ENCODE measurements around the gene TMEM219. TPM values are rescaled to one million over a fixed set of nuclear protein-coding genes. Genes with fewer than 3 reads are reported as not detected.

The TMEM219 gene
- total and polyA plus RNA-seq, 4 donors, result 56.4 to 210 (median 134) TPM

- H3K4me1 ChIP-seq (ENCODE audit: control insufficient read depth in 5 of 5, insufficient read depth in 5 of 5, low read length in 5 of 5), result peaks cover 0 to 7% (median 5%) of the 10 kb centered on the region in 5 donors
- H3K27ac ChIP-seq (ENCODE audit: low read depth in 1 of 2, low read length in 1 of 2), result no peak overlapping the region
- no peak overlapping the region for H3K4me3 ChIP-seq
- ATAC-seq (ENCODE audit: insufficient read depth, low FRiP score) (no peak), DNase-seq (no peak)
- no peaks in the 10 kb centered on the region for H3K9me3 ChIP-seq (ENCODE audit: control insufficient read depth in 4 of 4, insufficient read depth in 3 of 4, low read length in 3 of 4)
- no peaks in the 10 kb centered on the region for H3K27me3 ChIP-seq (ENCODE audit: control insufficient read depth in 3 of 3, insufficient read depth in 3 of 3, low read length in 2 of 3)
- no peak for TF ChIP-seq CTCF (IDR thresholded peaks at IDR 0.05; ENCODE audit: control extremely low read depth, extremely low read depth)
- H3K36me3 ChIP-seq (ENCODE audit: control insufficient read depth in 4 of 4, insufficient read depth in 4 of 4, low read length in 4 of 4), result peaks cover 0 to 21% (median 5%) of the 10 kb centered on the region in 4 donors
- H3K9ac ChIP-seq (ENCODE audit: insufficient read depth in 1 of 2, low read length in 2 of 2), result no peak overlapping the region
- 84 to 95% methylated on average over 3 of the region's 3 CpGs for WGBS, 2 donors
Measured at GRCh38 chr16:29921034-29921385, 40.9 kb upstream of the TMEM219 start.

GRCh38 chr16:29922326-29922725, 39.6 kb upstream of the TMEM219 start:
- DNase-seq (no peak), ATAC-seq (ENCODE audit: insufficient read depth, low FRiP score) (no peak)
- Histone ChIP-seq H3K9ac (ENCODE audit: insufficient read depth in 1 of 2, low read length in 2 of 2) (no peak overlapping the region), H3K9me3 (ENCODE audit: control insufficient read depth in 4 of 4, insufficient read depth in 3 of 4, low read length in 3 of 4) (no peaks in the 10 kb centered on the region), H3K36me3 (ENCODE audit: control insufficient read depth in 4 of 4, insufficient read depth in 4 of 4, low read length in 4 of 4) (peaks cover 0 to 19% (median 5%) of the 10 kb centered on the region in 4 donors), H3K27me3 (ENCODE audit: control insufficient read depth in 3 of 3, insufficient read depth in 3 of 3, low read length in 2 of 3) (no peaks in the 10 kb centered on the region), H3K4me3 (no peak overlapping the region), H3K27ac (ENCODE audit: low read depth in 1 of 2, low read length in 1 of 2) (no peak overlapping the region), H3K4me1 (ENCODE audit: control insufficient read depth in 5 of 5, insufficient read depth in 5 of 5, low read length in 5 of 5) (peaks cover 0 to 15% (median 8%) of the 10 kb centered on the region in 5 donors)
- 95 to 99% methylated on average over 2 of the region's 2 CpGs for WGBS, 2 donors
- TF ChIP-seq CTCF (IDR thresholded peaks at IDR 0.05; ENCODE audit: control extremely low read depth, extremely low read depth), result no peak

GRCh38 chr16:29922986-29923501, 38.8 kb upstream of the TMEM219 start:
- Histone ChIP-seq H3K9ac (ENCODE audit: insufficient read depth in 1 of 2, low read length in 2 of 2) (no peak overlapping the region), H3K4me3 (no peak overlapping the region), H3K9me3 (ENCODE audit: control insufficient read depth in 4 of 4, insufficient read depth in 3 of 4, low read length in 3 of 4) (no peaks in the 10 kb centered on the region), H3K4me1 (ENCODE audit: control insufficient read depth in 5 of 5, insufficient read depth in 5 of 5, low read length in 5 of 5) (peaks cover 0 to 15% (median 8%) of the 10 kb centered on the region in 5 donors), H3K36me3 (ENCODE audit: control insufficient read depth in 4 of 4, insufficient read depth in 4 of 4, low read length in 4 of 4) (peaks cover 0 to 19% (median 5%) of the 10 kb centered on the region in 4 donors), H3K27me3 (ENCODE audit: control insufficient read depth in 3 of 3, insufficient read depth in 3 of 3, low read length in 2 of 3) (no peaks in the 10 kb centered on the region), H3K27ac (ENCODE audit: low read depth in 1 of 2, low read length in 1 of 2) (no peak overlapping the region)
- 96 to 98% methylated on average over 12 of the region's 12 CpGs for WGBS, 2 donors
- ATAC-seq (ENCODE audit: insufficient read depth, low FRiP score), result no peak
- no peak for DNase-seq
- TF ChIP-seq CTCF (IDR thresholded peaks at IDR 0.05; ENCODE audit: control extremely low read depth, extremely low read depth), result no peak
